ENCODE data around the gene UGGT1. TPM values are rescaled to one million over a fixed set of nuclear protein-coding genes. Genes with fewer than 3 reads are reported as not detected.

The UGGT1 gene
- total and polyA plus RNA-seq, 2 experiments from 2014 or later: 11.5 to 65.0 TPM

DNA sequence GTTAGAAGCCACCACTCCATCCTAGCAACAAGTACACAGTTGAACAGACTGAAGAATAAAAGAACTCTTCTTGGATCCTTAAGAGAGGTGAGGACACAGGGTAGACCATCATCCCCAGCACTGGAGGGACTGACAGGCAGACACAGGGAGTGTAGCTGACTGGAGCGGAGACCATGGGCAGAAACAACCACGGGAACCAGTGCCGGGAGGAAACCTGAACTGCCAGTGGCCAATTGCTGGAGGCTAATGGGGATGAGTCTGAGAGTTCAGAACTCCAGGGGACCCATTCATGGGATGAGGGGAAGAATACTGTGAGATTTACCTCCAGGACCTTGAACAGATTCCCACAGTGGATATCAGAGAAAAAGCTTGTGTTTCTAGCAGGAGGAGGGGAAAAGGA lies 150.9 kb downstream of the UGGT1 start:
- Histone ChIP-seq H3K27me3 (ENCODE audit: insufficient read depth) (no peaks in the 10 kb centered on the region), H3K36me3 (ENCODE audit: insufficient read depth) (no peaks in the 10 kb centered on the region), H4K20me1 (replicated peaks; ENCODE audit: insufficient read depth) (no peaks in the 10 kb centered on the region), H3K9me2 (ENCODE audit: insufficient read depth) (no peaks in the 10 kb centered on the region), H3F3A (replicated peaks; ENCODE audit: low read depth) (no peaks in the 10 kb centered on the region), H3K4me3 (no peak overlapping the region), H3K79me2 (replicated peaks; ENCODE audit: insufficient read depth) (no peaks in the 10 kb centered on the region), H3K27ac (ENCODE audit: low read depth) (no peak overlapping the region), H2AFZ (no peak overlapping the region), H3K4me1 (ENCODE audit: insufficient read depth) (no peaks in the 10 kb centered on the region), H3K4me2 (no peak overlapping the region)
- no peak overlapping the region for H3K4me3 Mint-ChIP-seq
- H3K9me3 Mint-ChIP-seq: no peaks in the 10 kb centered on the region
- ATAC-seq (peak; percentile 59; the same call in 2 of the 3 replicates), DNase-seq (ENCODE audit: low spot score) (no peak)
- H3K27ac Mint-ChIP-seq: no peak overlapping the region
- H3K27me3 Mint-ChIP-seq (ENCODE audit: insufficient read depth, low read depth, poor library complexity): peaks cover 5% of the 10 kb centered on the region
- no peaks in the 10 kb centered on the region for H3K36me3 Mint-ChIP-seq (ENCODE audit: low read depth)
- peaks cover 2% of the 10 kb centered on the region; the same call in 2 of the 3 replicates for H3K4me1 Mint-ChIP-seq
- TF ChIP-seq EZH2 (IDR thresholded peaks at IDR 0.05; ENCODE audit: low read depth, unreplicated experiment) (no peak), NANOG (IDR thresholded peaks at IDR 0.05; ENCODE audit: borderline replicate concordance) (no peak), ZNF331 (CRISPR knock-in tag; IDR thresholded peaks at IDR 0.05; ENCODE audit: low read depth) (no peak), STAT1 (IDR thresholded peaks at IDR 0.05; ENCODE audit: unreplicated experiment) (no peak), REST (IDR thresholded peaks at IDR 0.05; ENCODE audit: unreplicated experiment) (no peak)

Small RNAs within 50 kb of the gene (small RNA-seq; reads per million reads assigned to genes)
- gene AC108059.2 (ENCODE audit: low replicate concordance) (not detected), gene AC108059.3 (ENCODE audit: low replicate concordance) (not detected), gene DYNLT3P2 (ENCODE audit: low replicate concordance) (not detected), gene RF00019 (ENCODE audit: low replicate concordance) (not detected)

Other genes starting within 250 kb of the UGGT1 start
- gene POLR2D, start 233.0 kb upstream of the UGGT1 start, total RNA-seq (2014; rRNA removed; shearing (Covaris generic)): 49.2 and 59.7 TPM in 2 replicates
- 23.3 and 25.4 TPM in 2 replicates for gene POLR2D, start 233.0 kb upstream of the UGGT1 start, polyA plus RNA-seq (2016; fragmentation: Nextera tagmentation; extraction: Ambion mirVana)
- 17.7 and 20.5 TPM in 2 replicates for gene AMMECR1L, start 205.2 kb upstream of the UGGT1 start, total RNA-seq (2014; rRNA removed; shearing (Covaris generic))
- gene AMMECR1L, start 205.2 kb upstream of the UGGT1 start, polyA plus RNA-seq (2016; fragmentation: Nextera tagmentation; extraction: Ambion mirVana): 7.8 and 7.9 TPM in 2 replicates
- gene SAP130, start 63.1 kb upstream of the UGGT1 start, total RNA-seq (2014; rRNA removed; shearing (Covaris generic)): 28.7 and 35.1 TPM in 2 replicates
- 18.9 and 19.5 TPM in 2 replicates for gene SAP130, start 63.1 kb upstream of the UGGT1 start, polyA plus RNA-seq (2016; fragmentation: Nextera tagmentation; extraction: Ambion mirVana)
- 76.4 and 106 TPM in 2 replicates for gene HS6ST1, start 227.7 kb downstream of the UGGT1 start, total RNA-seq (2014; rRNA removed; shearing (Covaris generic))
- gene HS6ST1, start 227.7 kb downstream of the UGGT1 start, polyA plus RNA-seq (2016; fragmentation: Nextera tagmentation; extraction: Ambion mirVana): 21.1 and 22.5 TPM in 2 replicates